Activated CD8-positive, alpha-beta T cell treated with anti-CD3 and anti-CD28 coated beads, Interleukin-2, amount 10 ng/mL, durations not matched to agents 7 days and 5 days (primary cell): ENCODE data around the gene FAM110C. TPM values are rescaled to one million over a fixed set of nuclear protein-coding genes. Genes with fewer than 3 reads are reported as not detected.
"Not testable (repeated sequence)": the region's sequence is repeated elsewhere in the genome, so short reads cannot be mapped to it uniquely, and the experiment has no call there.

Source experiments
- ATAC-seq: fragments of 150-1000 bp; cut with Tn5 transposase; one replicate; pipeline ENCODE4 v1.10.0; 2021; ENCODE audit warnings: moderate library complexity
- CTCF ChIA-PET: fragments of 350-600 bp; sonication (Branson Sonifier 250); formaldehyde crosslinking; loops from one replicate; lab custom pipeline; 2021; ENCODE audit warnings: antibody characterized with exemption; lab: Charles Lee
- POLR2A ChIA-PET: fragments of 350-600 bp; sonication (Branson Sonifier 250); formaldehyde crosslinking; loops from one replicate; lab custom pipeline; 2021; ENCODE audit warnings: antibody characterized with exemption; lab: Charles Lee
- DNase-seq: peaks from one replicate; pipeline ENCODE4 v3.0.0-alpha.2; 2020
- H3K27ac Mint-ChIP-seq: one replicate; pipeline ENCODE4 v1.8.0; 2021; ENCODE audit warnings: mild to moderate bottlenecking, mixed read lengths
- H3K27me3 Mint-ChIP-seq: one replicate; pipeline ENCODE4 v1.8.0; 2021; ENCODE audit warnings: low read depth, mixed read lengths
- H3K36me3 Mint-ChIP-seq: one replicate; pipeline ENCODE4 v1.8.0; 2021; ENCODE audit warnings: low read depth, mixed read lengths
- H3K4me1 Mint-ChIP-seq: one replicate; pipeline ENCODE4 v1.8.0; 2021; ENCODE audit warnings: low read depth, mixed read lengths
- H3K4me3 Mint-ChIP-seq: one replicate; pipeline ENCODE4 v1.8.0; 2021; ENCODE audit warnings: mild to moderate bottlenecking, mixed read lengths
- H3K9me3 Mint-ChIP-seq: one replicate; pipeline ENCODE4 v1.8.0; 2022; ENCODE audit warnings: mixed read lengths; ENCODE audit not compliant: insufficient read depth
- total RNA-seq, 2 experiments: library from RNA; stranded (reverse); gene quantifications; one replicate each; pipeline ENCODE4 v1.2.3, GENCODE V29; 2021

Gene FAM110C, protein sequence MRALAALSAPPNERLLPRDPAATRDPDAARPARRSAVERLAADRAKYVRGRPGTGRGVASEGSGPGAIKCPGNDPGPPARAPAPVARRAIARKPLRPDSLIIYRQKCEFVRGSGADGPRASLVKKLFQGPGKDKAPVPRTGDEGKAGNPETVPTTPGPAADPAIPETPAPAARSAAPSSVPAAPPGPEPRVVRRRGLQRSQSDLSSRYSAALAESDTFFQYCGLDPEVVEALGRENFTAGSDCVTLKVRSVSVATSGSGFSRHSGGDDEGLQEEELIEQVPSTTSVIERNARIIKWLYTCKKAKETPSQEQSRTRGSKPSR
- under 1 TPM; 0.08 to 0.16 TPM for total RNA-seq

DNA sequence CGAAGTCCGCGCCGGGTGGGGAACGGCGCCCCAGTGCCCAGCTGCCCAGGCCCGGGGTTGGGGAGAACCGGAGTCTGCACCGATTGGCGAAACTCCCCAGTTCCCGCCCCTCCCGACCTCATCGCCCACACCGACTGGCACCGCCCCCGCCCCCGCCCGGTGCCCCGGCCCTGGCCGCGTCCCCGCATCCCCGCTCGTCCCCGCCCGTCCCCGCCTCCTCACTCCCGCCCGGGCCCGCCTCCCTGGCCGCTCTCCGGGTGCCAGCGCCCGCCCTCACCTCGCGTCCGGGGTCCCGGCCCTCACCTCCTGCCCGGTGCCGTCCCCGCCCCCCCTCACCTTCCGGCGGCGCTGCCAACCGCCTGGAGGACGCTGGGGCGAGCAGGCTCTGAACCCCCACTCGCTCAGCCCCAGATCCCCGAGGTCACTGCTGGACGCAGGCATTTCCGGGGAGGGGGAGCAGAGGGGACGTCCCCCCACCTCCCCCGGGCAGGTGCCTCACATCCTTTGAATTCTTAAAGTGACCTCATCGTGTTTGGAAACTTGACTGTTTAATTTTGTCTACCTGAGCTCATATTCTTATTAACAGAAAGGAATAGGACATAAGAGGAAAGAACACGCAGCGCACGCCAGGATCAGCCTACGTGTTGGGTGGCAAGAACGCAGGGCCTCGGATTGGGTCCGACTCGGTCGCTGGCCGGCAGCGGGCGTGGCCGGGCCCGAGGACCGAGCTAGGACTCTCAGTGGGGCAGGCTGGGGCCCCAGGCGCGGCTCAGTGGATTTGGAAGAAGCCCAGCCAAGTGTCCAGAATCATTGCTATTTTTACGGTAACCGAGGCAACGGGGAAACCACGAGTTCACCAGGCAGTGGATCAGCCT, at the start of gene FAM110C:
Gene FAM110C (minus strand): TSS at position 35 of the 875 bp plus-strand sequence. CDS start 120 bp downstream, outside the sequence.
- POLR2A ChIA-PET: no interaction called here
- Mint-ChIP-seq H3K36me3 (peaks cover 2% of the 10 kb centered on the region), H3K4me1 (peaks cover 9% of the 10 kb centered on the region), H3K9me3 (no peaks in the 10 kb centered on the region), H3K27ac (no peak within 1 kb of the TSS), H3K4me3 (peak within 1 kb of the TSS; percentile 75), H3K27me3 (peaks cover 65% of the 10 kb centered on the region)
- CTCF ChIA-PET: no interaction called here
- peak; percentile 68 for ATAC-seq
- peak; percentile 41 for DNase-seq

DNA sequence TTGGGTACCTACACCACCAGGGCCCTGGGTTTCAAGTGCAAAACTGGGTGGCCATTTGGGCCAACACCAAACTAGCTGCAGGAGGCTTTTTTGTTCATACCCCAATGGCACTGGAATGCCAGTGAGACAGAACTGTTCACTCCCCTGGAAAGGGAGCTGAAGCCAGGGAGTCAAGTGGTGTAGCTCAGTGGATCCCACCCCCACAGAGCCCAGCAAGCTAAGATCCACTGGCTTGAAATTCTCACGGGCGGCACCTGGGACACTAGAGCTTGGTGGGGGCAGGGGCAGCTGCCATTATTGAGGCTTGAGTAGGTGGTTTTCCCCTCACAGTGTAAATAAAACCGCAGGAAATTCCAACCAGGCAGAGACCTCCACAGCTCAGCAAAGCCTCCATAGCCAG, 46.0 kb upstream of the FAM110C start:
- Mint-ChIP-seq H3K4me1 (no peaks in the 10 kb centered on the region), H3K36me3 (no peaks in the 10 kb centered on the region), H3K27ac (no peak overlapping the region), H3K27me3 (peaks cover 2% of the 10 kb centered on the region), H3K9me3 (peaks cover 4% of the 10 kb centered on the region), H3K4me3 (no peak overlapping the region)
- no peak for ATAC-seq
- ChIA-PET CTCF (no interaction called here), POLR2A (no interaction called here)
- no peak for DNase-seq

DNA sequence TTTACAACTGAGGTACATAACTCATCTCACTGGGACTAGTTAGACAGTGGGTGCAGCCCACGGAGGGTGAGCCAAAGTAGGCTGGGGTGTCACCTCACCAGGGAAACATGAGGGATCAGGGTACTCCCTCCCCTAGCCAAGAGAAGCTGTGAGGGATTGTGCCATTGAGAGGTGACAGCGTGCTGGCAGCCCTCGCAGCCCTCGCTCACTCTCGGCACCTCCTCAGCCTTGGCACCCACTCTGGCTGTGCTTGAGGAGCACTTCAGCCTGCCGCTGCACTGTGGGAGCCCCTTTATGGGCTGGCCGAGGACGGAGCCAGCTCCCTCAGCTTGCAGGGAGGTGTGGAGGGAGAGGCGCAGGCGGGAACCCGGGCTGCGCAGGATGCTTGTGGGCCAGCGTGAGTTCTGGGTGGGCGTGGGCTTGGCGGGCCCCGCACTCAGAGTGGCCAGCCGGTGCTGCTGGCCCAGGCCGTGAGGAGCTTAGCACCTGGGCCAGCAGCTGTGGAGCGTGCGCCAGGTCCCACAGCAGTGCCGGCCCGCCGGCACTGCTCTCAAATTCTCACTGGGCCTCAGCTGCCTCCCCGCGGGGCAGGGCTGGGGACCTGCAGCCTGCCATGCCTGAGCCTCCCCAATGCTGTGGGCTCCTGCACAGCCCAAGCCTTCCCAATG, 44.5 kb upstream of the FAM110C start:
- Mint-ChIP-seq H3K4me1 (no peaks in the 10 kb centered on the region), H3K4me3 (no peak overlapping the region), H3K27me3 (peaks cover under 1% of the 10 kb centered on the region), H3K9me3 (peaks cover 4% of the 10 kb centered on the region), H3K27ac (no peak overlapping the region), H3K36me3 (no peaks in the 10 kb centered on the region)
- ATAC-seq (no peak), DNase-seq (no peak)
- ChIA-PET CTCF (interaction anchor here (0.6 kb wide), 1 partner anchor 155 kb away, joined by 3 read pairs; no protein-coding TSS in a partner anchor), POLR2A (no interaction called here)

DNA sequence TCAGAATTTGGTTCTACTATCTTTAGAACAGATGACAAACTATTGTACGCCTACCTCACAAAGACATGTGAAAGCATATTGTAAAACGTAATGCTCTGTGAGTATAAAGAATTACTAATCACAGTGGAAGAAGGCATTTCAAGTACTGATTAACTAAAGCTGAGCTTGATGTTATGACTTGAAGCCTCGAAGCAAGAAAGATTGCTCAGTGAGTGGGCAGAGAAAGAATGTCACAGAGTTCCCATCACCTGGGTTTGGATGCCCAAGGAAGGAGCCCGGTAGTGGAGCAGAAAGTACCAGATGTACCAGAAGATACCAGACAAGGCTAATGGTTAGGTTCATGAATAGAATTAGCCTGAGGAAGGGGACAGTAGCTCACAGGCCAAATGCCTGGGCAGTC, 39.5 kb upstream of the FAM110C start:
- no peaks in the 10 kb centered on the region for H3K36me3 Mint-ChIP-seq

DNA sequence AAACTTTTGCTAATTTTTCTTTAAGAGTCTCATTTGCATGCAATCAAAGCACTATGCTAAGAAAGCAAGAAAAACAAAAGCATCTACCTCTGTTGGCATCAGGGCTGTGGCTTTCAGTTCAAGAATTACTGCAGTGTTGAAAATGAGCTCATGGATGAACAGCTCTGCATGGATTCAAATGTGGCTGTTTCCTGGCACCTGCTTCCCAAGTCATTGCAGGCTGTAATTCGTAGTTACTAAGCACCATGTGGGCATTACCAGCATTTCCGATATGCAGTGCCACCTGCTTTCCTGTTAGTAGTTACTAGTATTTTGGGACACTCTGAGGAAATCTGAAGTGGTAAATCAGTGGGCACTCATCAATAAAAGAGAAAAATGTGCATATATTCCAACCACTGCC, 37.8 kb upstream of the FAM110C start:
- Mint-ChIP-seq H3K36me3 (no peaks in the 10 kb centered on the region), H3K27me3 (peaks cover 10% of the 10 kb centered on the region)
- no peak for ATAC-seq

More for the DNA sequence above, 39.5 kb upstream of the FAM110C start:
- Mint-ChIP-seq H3K4me3 (no peak overlapping the region), H3K27me3 (peaks cover 4% of the 10 kb centered on the region), H3K9me3 (no peaks in the 10 kb centered on the region), H3K27ac (no peak overlapping the region), H3K4me1 (no peaks in the 10 kb centered on the region)
- no peak for DNase-seq
- CTCF ChIA-PET: no interaction called here
- POLR2A ChIA-PET: no interaction called here
- no peak for ATAC-seq

DNA sequence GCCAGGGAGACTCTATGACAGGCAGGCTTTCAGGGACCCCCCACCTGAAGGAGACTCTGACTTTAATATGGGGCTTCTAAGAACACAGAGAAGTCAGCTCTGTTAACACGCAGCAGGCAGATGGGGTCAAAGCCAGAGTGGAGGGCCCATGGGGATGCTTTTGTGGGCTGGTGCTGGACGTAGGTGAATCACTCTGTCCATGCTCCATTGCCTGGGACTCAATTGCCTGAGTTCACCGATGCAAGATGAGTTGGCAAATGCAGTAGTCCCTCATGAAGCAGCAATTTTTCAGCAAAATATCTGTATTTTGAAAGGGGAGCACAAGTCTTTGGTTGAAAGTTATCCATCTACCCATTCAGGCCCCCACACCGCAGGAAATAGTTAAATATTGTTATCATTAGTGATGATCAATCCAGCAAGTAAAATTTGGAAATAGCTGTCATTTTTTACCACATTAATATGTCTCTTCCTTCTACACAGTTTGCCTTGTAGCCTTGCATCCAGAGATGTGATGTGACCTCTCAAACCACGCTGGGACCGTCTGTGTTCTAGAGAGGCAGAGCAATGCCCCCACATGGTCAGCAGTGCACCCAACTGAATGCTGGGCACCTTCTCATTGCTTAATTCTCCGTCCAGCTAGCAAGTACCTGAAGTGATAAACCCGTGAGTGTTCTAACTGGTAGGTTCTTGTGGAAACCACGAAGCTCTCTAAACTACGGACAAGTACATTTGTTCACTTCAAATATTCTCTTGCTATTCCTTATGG, 34.8 kb upstream of the FAM110C start:
- DNase-seq (no peak), ATAC-seq (no peak)
- H3K36me3 Mint-ChIP-seq: no peaks in the 10 kb centered on the region
- H3K4me3 Mint-ChIP-seq: no peak overlapping the region
- no peaks in the 10 kb centered on the region for H3K4me1 Mint-ChIP-seq
- ChIA-PET POLR2A (no interaction called here), CTCF (no interaction called here)
- peaks cover 4% of the 10 kb centered on the region for H3K9me3 Mint-ChIP-seq
- peaks cover 10% of the 10 kb centered on the region for H3K27me3 Mint-ChIP-seq
- H3K27ac Mint-ChIP-seq: no peak overlapping the region

More for the DNA sequence above, 37.8 kb upstream of the FAM110C start:
- no peak overlapping the region for H3K27ac Mint-ChIP-seq
- H3K4me3 Mint-ChIP-seq: no peak overlapping the region
- ChIA-PET CTCF (no interaction called here), POLR2A (no interaction called here)
- H3K4me1 Mint-ChIP-seq: no peaks in the 10 kb centered on the region
- no peak for DNase-seq
- H3K9me3 Mint-ChIP-seq: no peaks in the 10 kb centered on the region

DNA sequence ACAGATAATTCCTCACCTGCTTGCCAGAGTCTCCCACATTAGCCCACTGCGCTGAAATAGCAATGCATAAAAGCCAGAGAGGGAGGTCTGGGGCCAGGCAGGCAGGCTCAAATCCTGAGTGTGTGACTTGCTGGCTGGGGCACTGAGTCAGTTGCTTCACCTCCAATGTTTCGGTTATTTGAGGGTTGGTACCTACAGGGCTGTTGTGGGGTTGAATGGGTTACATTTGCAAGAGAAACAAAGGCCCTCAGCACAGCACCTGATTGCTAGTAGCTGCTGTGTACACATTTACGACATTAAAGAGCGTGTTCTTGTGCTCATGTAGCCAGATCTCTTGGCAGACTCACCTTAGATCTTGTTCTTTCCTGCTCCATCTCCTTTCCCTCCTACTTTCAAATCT, 34.1 kb upstream of the FAM110C start:
- POLR2A ChIA-PET: no interaction called here
- Mint-ChIP-seq H3K9me3 (peaks cover 4% of the 10 kb centered on the region), H3K27me3 (peaks cover 10% of the 10 kb centered on the region), H3K4me1 (no peaks in the 10 kb centered on the region), H3K27ac (no peak overlapping the region), H3K36me3 (no peaks in the 10 kb centered on the region), H3K4me3 (no peak overlapping the region)
- DNase-seq (no peak), ATAC-seq (no peak)
- CTCF ChIA-PET: no interaction called here

DNA sequence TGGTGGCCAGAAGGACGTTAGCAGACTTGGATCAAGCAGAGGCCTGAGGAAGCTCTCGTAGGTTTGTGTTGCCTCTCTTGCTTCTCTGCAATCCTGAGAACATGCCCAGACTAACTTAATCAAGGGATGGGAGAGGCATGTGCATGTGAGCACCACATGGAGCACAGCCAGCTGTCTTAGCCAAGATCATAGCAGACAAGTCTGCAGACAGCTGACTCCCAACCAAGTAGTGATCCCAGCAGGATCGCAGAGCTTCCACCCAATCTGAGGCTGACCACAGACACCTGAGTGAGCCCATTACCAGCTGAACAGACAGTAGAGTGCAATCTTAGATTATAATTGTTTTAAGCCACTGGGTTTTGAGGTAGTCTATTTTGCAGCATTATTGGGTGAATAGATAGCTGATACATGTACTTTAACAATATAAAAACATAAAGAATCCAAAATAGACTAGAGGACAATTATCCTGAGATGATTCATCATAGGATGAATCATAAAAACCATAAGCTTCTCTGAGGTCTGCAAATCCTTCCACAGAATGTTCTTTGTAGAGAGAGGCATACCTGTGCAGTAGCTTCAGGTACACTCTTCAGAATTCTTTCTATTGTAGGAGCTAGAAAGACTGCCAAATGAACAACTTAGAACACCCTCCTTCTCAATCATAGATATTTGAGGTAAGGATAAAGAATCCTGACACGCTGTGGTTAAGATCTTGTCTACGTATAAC, 25.2 kb upstream of the FAM110C start:
- ChIA-PET CTCF (no interaction called here), POLR2A (no interaction called here)
- Mint-ChIP-seq H3K27ac (no peak overlapping the region), H3K36me3 (no peaks in the 10 kb centered on the region), H3K4me3 (no peak overlapping the region), H3K27me3 (no peaks in the 10 kb centered on the region), H3K4me1 (no peaks in the 10 kb centered on the region), H3K9me3 (no peaks in the 10 kb centered on the region)
- ATAC-seq: no peak
- no peak for DNase-seq

DNA sequence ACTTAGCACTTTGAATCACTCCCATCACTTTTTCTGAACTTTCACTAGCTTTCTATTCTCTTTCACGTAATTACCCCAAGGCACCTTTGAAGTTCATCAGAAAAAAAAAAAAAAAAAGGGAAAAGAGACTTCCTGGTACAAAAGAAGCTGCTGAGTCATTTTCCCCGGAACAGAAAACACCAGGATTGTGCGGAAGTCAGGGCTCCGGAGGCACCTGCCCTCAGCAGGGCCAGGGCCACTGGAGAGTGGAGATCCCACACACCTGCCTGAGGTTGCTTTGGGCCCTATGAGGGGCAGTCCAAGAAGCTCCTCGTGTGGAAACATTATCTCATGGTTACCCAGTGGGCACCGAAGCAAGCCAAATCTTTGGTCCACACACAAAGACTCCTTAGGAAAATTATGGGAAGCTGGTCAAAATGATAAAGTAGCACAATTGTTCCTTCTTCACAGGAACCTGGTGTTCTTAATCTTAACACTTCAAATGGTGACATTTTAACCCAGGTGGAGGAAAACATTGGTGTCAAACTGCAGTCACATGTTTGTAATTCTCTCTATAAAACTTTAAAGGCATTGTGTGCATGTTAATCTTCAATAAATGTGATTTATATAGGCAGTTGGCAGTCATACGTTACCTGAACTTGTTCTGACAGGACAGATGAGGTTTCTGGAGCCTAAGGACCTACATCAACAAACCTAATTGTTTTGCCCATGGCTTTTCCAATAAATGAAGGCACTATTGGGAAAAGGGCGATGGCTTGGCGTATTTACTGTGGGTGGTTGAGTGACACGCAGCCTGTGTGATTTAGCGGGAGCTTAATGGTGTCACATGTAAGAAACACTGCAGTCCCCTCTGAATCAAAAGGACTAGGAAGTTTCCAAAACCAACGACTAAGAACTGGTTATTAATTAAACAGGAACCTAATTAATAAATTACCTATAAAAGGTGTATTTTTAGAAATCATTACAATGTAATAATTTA, 23.4 kb upstream of the FAM110C start:
- DNase-seq: no peak
- CTCF ChIA-PET: interaction anchor here (0.8 kb wide), 1 partner anchor 51 kb away, joined by 3 read pairs; no protein-coding TSS in a partner anchor
- POLR2A ChIA-PET: no interaction called here

DNA sequence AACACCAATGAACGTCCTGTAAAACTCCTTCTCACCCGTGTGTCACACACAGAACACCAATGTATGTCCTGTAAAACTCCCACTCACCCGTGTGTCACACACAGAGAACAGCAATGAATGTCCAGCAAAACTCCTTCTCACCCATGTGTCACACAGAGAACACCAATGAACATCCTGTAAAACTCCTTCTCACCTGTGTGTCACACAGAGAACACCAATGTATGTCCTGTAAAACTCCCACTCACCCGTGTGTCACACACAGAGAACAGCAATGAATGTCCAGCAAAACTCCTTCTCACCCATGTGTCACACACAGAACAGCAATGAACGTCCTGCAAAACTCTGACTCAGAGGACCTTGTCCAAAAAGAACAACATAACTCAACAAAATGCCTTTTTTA, 22.3 kb upstream of the FAM110C start:
- H3K27me3 Mint-ChIP-seq, CTCF ChIA-PET, DNase-seq, H3K27ac Mint-ChIP-seq, H3K9me3 Mint-ChIP-seq, H3K36me3 Mint-ChIP-seq, ATAC-seq, H3K4me1 Mint-ChIP-seq, H3K4me3 Mint-ChIP-seq: not testable (repeated sequence)
- POLR2A ChIA-PET: interaction anchor here (0.6 kb wide), 1 partner anchor 94 kb away, joined by 3 read pairs; no protein-coding TSS in a partner anchor

More for the DNA sequence above, 23.4 kb upstream of the FAM110C start:
- no peaks in the 10 kb centered on the region for H3K4me1 Mint-ChIP-seq
- H3K27ac Mint-ChIP-seq: no peak overlapping the region
- no peaks in the 10 kb centered on the region for H3K9me3 Mint-ChIP-seq
- H3K36me3 Mint-ChIP-seq: no peaks in the 10 kb centered on the region
- no peak overlapping the region for H3K4me3 Mint-ChIP-seq
- ATAC-seq: no peak
- H3K27me3 Mint-ChIP-seq: no peaks in the 10 kb centered on the region
